Esophagus (tissue), 2 donors: Measurements from ENCODE around the gene SREK1. TPM values are rescaled to one million over a fixed set of nuclear protein-coding genes. Genes with fewer than 3 reads are reported as not detected.

Experiments
- H3K27ac ChIP-seq, 2 donors: one replicate each; pipeline ENCODE4 v1.5.1; 2013; ENCODE audit warnings: low read depth in 2 of 2, mild to moderate bottlenecking in 2 of 2, inconsistent platforms in 1 of 2, low read length in 1 of 2, moderate library complexity in 1 of 2
- H3K27me3 ChIP-seq, 2 donors: one replicate each; pipeline ENCODE4 v1.6.1; 2013; ENCODE audit warnings: low read length in 2 of 2, control low read depth in 1 of 2, mild to moderate bottlenecking in 1 of 2; ENCODE audit not compliant: insufficient read depth in 2 of 2, control insufficient read depth in 1 of 2
- H3K36me3 ChIP-seq, 2 donors: one replicate each; pipeline ENCODE4 v1.6.1; 2013; ENCODE audit warnings: low read length in 1 of 2; ENCODE audit not compliant: control insufficient read depth in 2 of 2, insufficient read depth in 2 of 2
- H3K4me1 ChIP-seq, 2 donors: one replicate each; pipeline ENCODE4 v1.6.1; 2013; ENCODE audit warnings: low read length in 1 of 2; ENCODE audit not compliant: control insufficient read depth in 2 of 2, insufficient read depth in 2 of 2
- H3K4me3 ChIP-seq, 2 donors: one replicate each; pipeline ENCODE4 v1.5.1; 2013; ENCODE audit warnings: low read length in 2 of 2, mild to moderate bottlenecking in 2 of 2, low read depth in 1 of 2, moderate library complexity in 1 of 2
- H3K9me3 ChIP-seq, 2 donors: one replicate each; pipeline ENCODE4 v1.6.1; 2013; ENCODE audit warnings: mild to moderate bottlenecking in 2 of 2, low read depth in 1 of 2, low read length in 1 of 2, moderate library complexity in 1 of 2; ENCODE audit not compliant: control insufficient read depth in 2 of 2, insufficient read depth in 1 of 2
- WGBS, 2 donors: extraction: QIAGEN DNeasy Blood & Tissue Kit; methylation state at CpG; one replicate each; pipeline ENCODE4 v1.1.7; 2013; 5-methylcytosine and 5-hydroxymethylcytosine counted together
- polyA plus RNA-seq, 2 donors: library from polyadenylated mRNA; stranded (reverse); fragments of 200-250 nt; gene quantifications; one replicate each; pipeline ENCODE4 v1.2.3, GENCODE V29; 2013
- donor health status: healthy with polysubstance abuse.
- donor health status: Bipolar disorder and iron deficiency.

The SREK1 gene
- polyA plus RNA-seq, 2 donors: 17.6 to 41.8 TPM

GRCh38 chr5:66180282-66181155, 36.4 kb downstream of the SREK1 start:
- peaks cover 0 to 2% of the 10 kb centered on the region in 2 donors for H3K36me3 ChIP-seq
- no peak overlapping the region for H3K4me3 ChIP-seq
- H3K27ac ChIP-seq: no peak overlapping the region
- no peaks in the 10 kb centered on the region for H3K27me3 ChIP-seq
- WGBS, 2 donors: 91% methylated on average over 3 of the region's 3 CpGs
- H3K9me3 ChIP-seq: no peaks in the 10 kb centered on the region
- no peaks in the 10 kb centered on the region for H3K4me1 ChIP-seq

- Histone ChIP-seq H3K27me3 (no peaks in the 10 kb centered on the region), H3K4me1 (no peaks in the 10 kb centered on the region), H3K27ac (no peak overlapping the region), H3K9me3 (no peaks in the 10 kb centered on the region), H3K36me3 (peaks cover 0 to 2% of the 10 kb centered on the region in 2 donors), H3K4me3 (no peak overlapping the region)
- WGBS, 2 donors: 61 to 64% methylated on average over 3 of the region's 3 CpGs
Observed at GRCh38 chr5:66186108-66186507, 42.0 kb downstream of the SREK1 start.

DNA sequence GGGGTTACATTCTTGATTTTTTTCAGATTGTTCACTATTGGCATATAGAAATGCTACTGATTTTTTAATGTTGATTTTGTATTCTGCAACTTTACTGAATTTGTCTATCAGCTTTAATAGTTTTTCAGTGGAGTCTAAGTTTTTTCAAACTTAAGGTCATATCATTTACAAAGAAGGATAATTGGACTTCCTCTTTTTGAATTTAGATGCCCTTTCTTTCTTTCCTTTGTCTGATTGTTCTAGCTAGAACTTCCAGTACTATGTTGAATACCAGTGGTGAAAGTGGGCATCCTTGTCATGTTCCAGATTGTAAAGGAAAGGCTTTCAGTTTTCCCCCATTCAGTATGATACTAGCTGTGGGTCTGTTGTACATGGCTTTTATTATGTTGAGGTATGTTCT, 49.3 kb downstream of the SREK1 start:
- H3K27me3 ChIP-seq: no peaks in the 10 kb centered on the region
- peaks cover 0 to 3% of the 10 kb centered on the region in 2 donors for H3K36me3 ChIP-seq
- no peak overlapping the region for H3K27ac ChIP-seq
- no peaks in the 10 kb centered on the region for H3K4me1 ChIP-seq
- no peak overlapping the region for H3K4me3 ChIP-seq
- H3K9me3 ChIP-seq: no peaks in the 10 kb centered on the region

DNA sequence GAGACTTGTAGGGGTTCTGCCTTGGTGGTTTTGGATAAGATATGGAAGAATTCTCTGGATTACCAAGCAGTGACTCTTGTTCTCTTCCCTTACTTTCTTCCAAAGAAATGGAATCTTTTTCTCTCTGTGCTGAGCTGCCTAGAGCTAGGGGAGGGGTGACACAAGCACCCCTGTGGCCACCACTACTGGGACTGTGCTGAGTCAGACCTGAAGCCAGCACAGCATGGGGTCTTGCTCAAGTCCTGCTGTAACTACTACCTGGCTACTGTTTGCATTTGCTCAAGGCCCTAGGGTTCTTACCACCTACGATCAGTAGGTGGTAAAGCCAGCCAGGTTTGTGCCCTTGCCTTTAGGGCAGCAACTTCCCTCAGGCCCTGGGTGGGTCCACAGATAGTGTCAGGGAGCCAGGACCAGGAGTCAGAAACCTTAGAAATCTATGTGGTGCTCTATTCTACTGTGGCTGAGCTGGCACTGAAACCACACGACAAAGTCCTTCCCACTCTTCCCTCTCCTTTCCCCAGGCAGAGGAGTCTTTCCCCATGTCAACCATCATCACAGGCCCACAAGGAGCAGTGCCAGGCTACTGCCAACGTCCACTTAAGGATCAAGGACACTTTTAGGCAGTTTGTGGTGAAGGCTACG, 53.8 kb downstream of the SREK1 start:
- H3K27me3 ChIP-seq: no peaks in the 10 kb centered on the region

GRCh38 chr5:66198837-66199236, 54.7 kb downstream of the SREK1 start:
- H3K4me1 ChIP-seq: no peaks in the 10 kb centered on the region
- H3K27me3 ChIP-seq: no peaks in the 10 kb centered on the region
- peaks cover 0 to 3% of the 10 kb centered on the region in 2 donors for H3K36me3 ChIP-seq
- 94 to 97% methylated on average over 1 of the region's 1 CpG for WGBS, 2 donors
- no peak overlapping the region for H3K27ac ChIP-seq
- H3K4me3 ChIP-seq: no peak overlapping the region
- no peaks in the 10 kb centered on the region for H3K9me3 ChIP-seq

More for the DNA sequence above, 53.8 kb downstream of the SREK1 start:
- H3K27ac ChIP-seq: no peak overlapping the region
- peaks cover 0 to 3% of the 10 kb centered on the region in 2 donors for H3K36me3 ChIP-seq
- WGBS, 2 donors: 75 to 81% methylated on average over 4 of the region's 4 CpGs
- H3K9me3 ChIP-seq: no peaks in the 10 kb centered on the region
- H3K4me3 ChIP-seq: no peak overlapping the region
- no peaks in the 10 kb centered on the region for H3K4me1 ChIP-seq

GRCh38 chr5:66203531-66203930, 59.4 kb downstream of the SREK1 start:
- Histone ChIP-seq H3K9me3 (no peaks in the 10 kb centered on the region), H3K27me3 (no peaks in the 10 kb centered on the region)
- WGBS, 2 donors: 58 to 67% methylated on average over 4 of the region's 4 CpGs

DNA sequence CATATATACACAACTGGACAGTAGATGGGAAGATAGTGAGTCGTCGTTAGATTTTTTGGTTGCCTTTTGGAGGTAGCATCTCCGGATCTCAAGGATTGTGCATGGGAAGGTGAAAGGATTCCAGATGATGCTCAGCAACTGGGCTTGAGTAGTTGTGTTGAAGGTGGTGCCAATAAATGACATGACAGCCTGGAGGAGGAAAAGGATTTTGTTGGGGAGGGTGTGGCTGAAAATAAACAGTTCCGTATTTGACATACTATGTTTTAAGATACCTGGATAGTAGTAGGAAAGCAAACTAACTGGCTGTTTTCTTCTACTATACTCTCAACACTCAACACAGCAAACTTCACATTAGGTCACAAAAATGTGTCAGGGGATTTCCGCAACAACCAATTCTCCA, 62.4 kb downstream of the SREK1 start:
- H3K27me3 ChIP-seq: no peaks in the 10 kb centered on the region
- no peaks in the 10 kb centered on the region for H3K9me3 ChIP-seq
- H3K27ac ChIP-seq: no peak overlapping the region
- whole genome bisulfite sequencing, 2 donors: 87 to 94% methylated on average over 5 of the region's 5 CpGs
- H3K36me3 ChIP-seq: no peaks in the 10 kb centered on the region
- peaks cover 0 to 12% of the 10 kb centered on the region in 2 donors for H3K4me1 ChIP-seq
- no peak overlapping the region for H3K4me3 ChIP-seq

More at GRCh38 chr5:66203531-66203930, 59.4 kb downstream of the SREK1 start:
- H3K4me3 ChIP-seq: no peak overlapping the region
- no peak overlapping the region for H3K27ac ChIP-seq
- H3K36me3 ChIP-seq: no peaks in the 10 kb centered on the region
- H3K4me1 ChIP-seq: peaks cover 0 to 5% of the 10 kb centered on the region in 2 donors

DNA sequence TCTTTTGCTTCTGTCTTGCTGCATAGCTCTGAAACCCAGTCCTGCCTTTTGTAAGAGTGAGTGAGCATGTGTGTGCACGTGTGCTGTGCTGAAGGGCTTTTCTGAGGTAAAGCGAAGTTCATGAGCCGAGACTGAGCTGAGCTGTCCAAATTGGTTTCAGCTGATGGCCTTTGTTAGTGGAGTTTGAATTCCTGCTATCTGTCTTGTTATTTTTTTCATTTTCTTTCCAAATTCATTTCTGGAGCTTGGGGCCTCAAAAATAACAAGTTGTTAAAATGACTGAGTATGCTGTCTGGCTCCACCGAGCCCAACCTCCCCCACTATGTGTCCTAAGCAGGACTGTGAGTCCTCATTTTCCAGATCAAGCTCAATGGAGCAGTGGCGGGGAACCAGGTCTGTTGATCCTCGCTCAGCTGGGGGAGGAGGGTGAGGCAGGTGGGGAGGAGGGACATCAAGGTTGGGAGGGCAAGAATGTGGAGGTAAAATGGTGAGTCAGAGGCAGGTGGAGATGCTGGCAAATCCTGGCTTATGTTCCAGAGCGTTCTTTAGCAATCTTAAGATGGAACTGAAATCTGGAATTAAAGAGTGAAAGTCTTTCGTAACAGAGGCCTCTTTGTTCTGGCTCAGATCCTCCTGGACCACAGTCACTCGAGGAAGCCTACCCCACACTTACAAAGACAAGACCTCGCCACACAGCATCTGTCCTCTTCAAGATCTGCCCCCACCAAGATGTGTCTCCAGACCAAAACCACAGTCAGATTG, 63.9 kb downstream of the SREK1 start:
- WGBS, 2 donors: 41 to 58% methylated on average over 10 of the region's 10 CpGs
- Histone ChIP-seq H3K27me3 (no peaks in the 10 kb centered on the region), H3K4me1 (peaks cover 0 to 12% of the 10 kb centered on the region in 2 donors), H3K36me3 (no peaks in the 10 kb centered on the region), H3K4me3 (no peak overlapping the region), H3K27ac (peak overlapping the region in 1 of 2 donors; percentile 51), H3K9me3 (no peaks in the 10 kb centered on the region)

- no peaks in the 10 kb centered on the region for H3K36me3 ChIP-seq
- 75% methylated on average over 4 of the region's 4 CpGs for WGBS, 2 donors
- no peaks in the 10 kb centered on the region for H3K27me3 ChIP-seq
- peak overlapping the region; percentile 24 to 34 for H3K27ac ChIP-seq
- no peak overlapping the region for H3K4me3 ChIP-seq
- no peaks in the 10 kb centered on the region for H3K9me3 ChIP-seq
- peaks cover 0 to 12% of the 10 kb centered on the region in 2 donors for H3K4me1 ChIP-seq
Observed at GRCh38 chr5:66209350-66209749, 65.2 kb downstream of the SREK1 start.
